SU-DHL-6 (cell line): ENCODE results near the gene ABHD2.

ENCODE experiments used
- H2AFZ ChIP-seq: fragments of 200-600 bp; sonication (generic); 2 replicates; pipeline ENCODE4 v1.6.1; 2014; ENCODE audit warnings: low read depth, mild to moderate bottlenecking, moderate library complexity, mixed read lengths, antibody characterized with exemption, low read length; ENCODE audit not compliant: severe bottlenecking
- H3F3A ChIP-seq: fragments of 200-600 bp; shearing (Covaris generic); 2 replicates; pipeline ENCODE4 v1.6.0; 2016; ENCODE audit warnings: antibody characterized with exemption, mild to moderate bottlenecking; ENCODE audit not compliant: insufficient read depth
- H3K27ac ChIP-seq: fragments of 200-600 bp; sonication (generic); 2 replicates; pipeline ENCODE4 v1.5.1; 2016; ENCODE audit warnings: low read depth, mild to moderate bottlenecking, low read length, moderate library complexity, mixed read lengths
- H3K27me3 ChIP-seq: fragments of 200-600 bp; sonication (generic), shearing (Covaris generic); 2 replicates; pipeline ENCODE4 v1.6.0; 2014; ENCODE audit warnings: mild to moderate bottlenecking, low read length
- H3K36me3 ChIP-seq: fragments of 200-600 bp; sonication (generic); 2 replicates; pipeline ENCODE4 v1.6.1; 2014; ENCODE audit warnings: mild to moderate bottlenecking, low read length, mixed read lengths
- H3K4me2 ChIP-seq: fragments of 300-600, 200-600 bp; shearing (Covaris generic), sonication (generic); 2 replicates; pipeline ENCODE4 v1.6.0; 2014; ENCODE audit warnings: low read length, low read depth, mild to moderate bottlenecking; ENCODE audit not compliant: poor library complexity, severe bottlenecking
- H3K4me3 ChIP-seq: fragments of 200-600 bp; sonication (generic); 2 replicates; pipeline ENCODE4 v1.5.1; 2014; ENCODE audit warnings: antibody characterized with exemption, low read length, mild to moderate bottlenecking, mixed read lengths; ENCODE audit not compliant: insufficient read depth, poor library complexity, severe bottlenecking
- H3K79me2 ChIP-seq: fragments of 200-600 bp; sonication (generic); 2 replicates; pipeline ENCODE4 v1.6.1; 2014; ENCODE audit warnings: mild to moderate bottlenecking, low read length, moderate library complexity; ENCODE audit not compliant: insufficient read depth
- H3K9ac ChIP-seq: fragments of 200-600 bp; sonication (generic); 2 replicates; pipeline ENCODE4 v1.7.0; 2014; ENCODE audit warnings: mild to moderate bottlenecking, low read length
- H3K9me2 ChIP-seq: fragments of 200-600 bp; sonication (generic); replicated peaks from 2 replicates; pipeline ENCODE4 v1.6.1; 2014; ENCODE audit warnings: low read length; ENCODE audit not compliant: insufficient read depth
- H3K9me3 ChIP-seq: fragments of 200-600 bp; sonication (generic); 2 replicates; pipeline ENCODE4 v1.6.1; 2014; ENCODE audit warnings: low read length, mixed read lengths; ENCODE audit not compliant: insufficient read depth
- H4K20me1 ChIP-seq: fragments of 200-600 bp; sonication (generic); 2 replicates; pipeline ENCODE4 v1.6.1; 2014; ENCODE audit warnings: low read depth, mild to moderate bottlenecking, antibody characterized with exemption, low read length, moderate library complexity, mixed read lengths
- CTCF ChIP-seq: fragments of 200-600 bp; sonication (generic); IDR thresholded peaks from one replicate; pipeline ENCODE4 v1.5.1; 2017; ENCODE audit warnings: antibody characterized with exemption, mild to moderate bottlenecking, low read length, moderate library complexity; ENCODE audit not compliant: insufficient read depth, poor library complexity, severe bottlenecking
- EZH2phosphoT487 ChIP-seq: fragments of 200-600 bp; sonication (generic), shearing (Covaris generic); conservative IDR thresholded peaks from 2 replicates; pipeline ENCODE4 v1.6.1; 2018; ENCODE audit warnings: mild to moderate bottlenecking, antibody characterized with exemption, low read length, moderate library complexity, mixed read lengths

ABHD2 gene

DNA sequence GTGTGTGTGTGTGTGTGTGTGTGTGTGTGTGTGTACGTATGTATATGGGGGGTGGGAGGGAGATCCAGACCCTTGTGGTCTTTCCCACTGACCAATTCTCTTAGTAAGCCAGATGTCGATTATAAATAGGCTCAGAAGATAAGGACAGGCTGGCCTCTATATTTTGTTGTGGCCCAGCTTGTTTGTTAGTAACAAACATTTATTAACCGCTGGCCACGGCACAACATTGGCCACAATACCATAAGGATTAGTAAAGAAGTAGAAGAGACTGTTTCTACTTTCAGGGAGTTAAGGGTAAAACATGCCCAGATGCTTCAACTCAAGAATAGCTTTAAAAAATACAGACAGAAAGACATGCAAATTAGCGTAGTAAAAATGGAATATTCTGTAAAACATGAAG, 58.1 kb downstream of the ABHD2 start:
- Histone ChIP-seq H4K20me1 (no peaks in the 10 kb centered on the region), H3K4me2 (no peak overlapping the region), H3F3A (no peaks in the 10 kb centered on the region), H3K4me3 (no peak overlapping the region), H3K79me2 (no peaks in the 10 kb centered on the region), H3K9me2 (no peaks in the 10 kb centered on the region), H3K9me3 (no peaks in the 10 kb centered on the region), H3K27me3 (no peaks in the 10 kb centered on the region), H3K27ac (no peak overlapping the region), H3K36me3 (no peaks in the 10 kb centered on the region), H3K9ac (no peak overlapping the region), H2AFZ (no peak overlapping the region)
- no peak for TF ChIP-seq CTCF
- no peak for TF ChIP-seq EZH2phosphoT487

- Histone ChIP-seq H3K36me3 (peaks cover under 1% of the 10 kb centered on the region; the same call in 1 of the 2 replicates), H3K27me3 (no peaks in the 10 kb centered on the region), H3K9me3 (no peaks in the 10 kb centered on the region), H2AFZ (no peak overlapping the region), H3K27ac (no peak overlapping the region), H3K79me2 (no peaks in the 10 kb centered on the region), H3K9ac (no peak overlapping the region), H4K20me1 (no peaks in the 10 kb centered on the region), H3K4me3 (no peak overlapping the region), H3K4me2 (no peak overlapping the region), H3F3A (no peaks in the 10 kb centered on the region), H3K9me2 (no peaks in the 10 kb centered on the region)
- TF ChIP-seq EZH2phosphoT487 (no peak), CTCF (no peak)
Measured at GRCh38 chr15:89148126-89148525, 59.9 kb downstream of the ABHD2 start.

DNA sequence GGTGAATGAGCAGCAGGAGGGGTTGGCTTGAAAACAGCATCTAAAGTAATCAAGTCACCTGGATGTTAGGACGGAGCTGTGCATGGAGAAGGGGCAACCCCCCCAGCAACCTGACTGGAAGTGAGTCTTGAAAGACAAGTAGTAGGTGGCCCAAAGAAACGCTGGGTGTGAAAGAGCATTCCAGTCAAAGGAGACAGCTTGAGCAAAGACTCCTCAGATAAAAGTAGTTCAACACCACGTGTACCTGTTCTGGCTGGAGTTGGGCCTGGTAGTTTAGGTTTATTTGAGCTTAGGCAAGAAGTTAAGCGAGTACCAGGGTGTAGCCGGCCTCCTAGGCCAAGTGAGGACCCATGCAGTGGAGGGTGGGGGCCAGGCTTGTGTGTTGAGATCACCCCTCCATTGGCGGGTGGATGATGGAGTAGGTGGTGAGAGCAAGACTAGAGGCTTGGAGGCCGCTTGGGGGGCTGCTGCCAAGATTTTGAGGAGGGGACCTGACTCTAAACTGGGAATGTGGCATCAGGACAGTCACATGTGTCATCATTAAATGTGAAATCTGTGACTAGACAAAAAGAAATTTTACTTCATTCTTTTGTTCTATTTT, 61.3 kb downstream of the ABHD2 start:
- Histone ChIP-seq H3K27ac (no peak overlapping the region), H3K4me3 (no peak overlapping the region)
- TF ChIP-seq CTCF, result no peak
- TF ChIP-seq EZH2phosphoT487, result no peak

More for the DNA sequence above, 61.3 kb downstream of the ABHD2 start:
- peaks cover 7% of the 10 kb centered on the region; the same call in 1 of the 2 replicates for H3K36me3 ChIP-seq
- H3K27me3 ChIP-seq, result no peaks in the 10 kb centered on the region
- no peak overlapping the region for H3K4me2 ChIP-seq
- no peaks in the 10 kb centered on the region for H4K20me1 ChIP-seq
- no peaks in the 10 kb centered on the region for H3K9me2 ChIP-seq
- H3K9ac ChIP-seq, result no peak overlapping the region
- H3K79me2 ChIP-seq, result no peaks in the 10 kb centered on the region
- H2AFZ ChIP-seq, result no peak overlapping the region
- no peaks in the 10 kb centered on the region for H3K9me3 ChIP-seq
- H3F3A ChIP-seq, result no peaks in the 10 kb centered on the region
